NCI-H82 (cell line): Measurements from ENCODE around the gene USP47.

Source experiments
- DNase-seq: peaks from one replicate; lab custom pipeline; 2025; lab: John Stamatoyannopoulos, UW

The USP47 gene

GRCh38 chr11:11967669-11968510 lies 126.1 kb downstream of the USP47 start:
- DNase-seq: no peak

- DNase-seq: no peak
Measured at GRCh38 chr11:11968511-11969280, 126.9 kb downstream of the USP47 start.

GRCh38 chr11:11969380-11970215 lies 127.8 kb downstream of the USP47 start:
- DNase-seq: no peak

- DNase-seq: no peak
Measured at GRCh38 chr11:11970556-11970955, 128.8 kb downstream of the USP47 start.

- peak; percentile 4 for DNase-seq
Measured at GRCh38 chr11:11971906-11972547, 130.3 kb downstream of the USP47 start.

GRCh38 chr11:11972730-11973341 lies 131.1 kb downstream of the USP47 start:
- no peak for DNase-seq

- no peak for DNase-seq
Measured at GRCh38 chr11:11973361-11973800, 131.6 kb downstream of the USP47 start.

- no peak for DNase-seq
Measured at GRCh38 chr11:11973866-11974265, 132.1 kb downstream of the USP47 start.

GRCh38 chr11:11975201-11976092 lies 133.7 kb downstream of the USP47 start:
- peak; percentile 47 for DNase-seq

- DNase-seq: no peak
Measured at GRCh38 chr11:11976481-11977127, 134.8 kb downstream of the USP47 start.

GRCh38 chr11:11977206-11977938 lies 135.6 kb downstream of the USP47 start:
- DNase-seq: no peak

- no peak for DNase-seq
Measured at GRCh38 chr11:11978098-11978637, 136.4 kb downstream of the USP47 start.

GRCh38 chr11:11978792-11979487 lies 137.2 kb downstream of the USP47 start:
- no peak for DNase-seq

- DNase-seq: no peak
Measured at GRCh38 chr11:11979488-11980117, 137.8 kb downstream of the USP47 start.

- DNase-seq: no peak
Measured at GRCh38 chr11:11980200-11980599, 138.4 kb downstream of the USP47 start.

- DNase-seq: no peak
Measured at GRCh38 chr11:11980841-11981308, 139.1 kb downstream of the USP47 start.

- no peak for DNase-seq
Measured at GRCh38 chr11:11981364-11981763, 139.6 kb downstream of the USP47 start.
